GM12878 (cell line): Measurements from ENCODE around the gene TSPYL4.

ENCODE experiments used
- CTCF ChIP-seq, 3 experiments: IDR thresholded peaks in 2 of 3; conservative IDR thresholded peaks in 1 of 3; 2 replicates each; pipeline ENCODE4 v1.5.1; 2011; ENCODE audit warnings: low read depth in 3 of 3, low read length in 3 of 3, mild to moderate bottlenecking in 3 of 3, control low read depth in 2 of 3, moderate library complexity in 2 of 3, inconsistent platforms in 1 of 3, mixed read lengths in 1 of 3; ENCODE audit not compliant: control insufficient read depth in 2 of 3, insufficient read depth in 1 of 3; ENCODE audit errors: extremely low read depth in 1 of 3
- GABPA ChIP-seq: IDR thresholded peaks from 2 replicates; pipeline ENCODE4 v1.6.1; 2014; ENCODE audit warnings: antibody characterized with exemption, low read depth, mild to moderate bottlenecking, inconsistent platforms
- HCFC1 ChIP-seq: fragments of 150-350 bp; IDR thresholded peaks from 2 replicates; pipeline ENCODE4 v1.6.1; 2014; ENCODE audit warnings: low read length
- POLR2AphosphoS5 ChIP-seq: IDR thresholded peaks from 2 replicates; pipeline ENCODE4 v1.6.1; 2011; ENCODE audit warnings: mild to moderate bottlenecking, low read length, inconsistent platforms
- ZNF274 ChIP-seq: IDR thresholded peaks from one replicate; pipeline ENCODE4 v1.8.0; 2011; ENCODE audit not compliant: insufficient read length, insufficient read depth

- TF ChIP-seq CTCF (IDR thresholded peaks at IDR 0.05 in 2 of 3, conservative IDR thresholded peaks at IDR 0.05 in 1 of 3; ENCODE audit: control insufficient read depth in 2 of 3, extremely low read depth in 1 of 3, insufficient read depth in 1 of 3, low read depth in 3 of 3, low read length in 3 of 3) (no peak), POLR2AphosphoS5 (no peak), GABPA (no peak), ZNF274 (no peak), HCFC1 (no peak)
Measured at GRCh38 chr6:116254297-116255056, 602 bp upstream of the TSPYL4 start.
